Activated CD4-positive, alpha-beta T cell treated with anti-CD3 and anti-CD28 coated beads, Interleukin-2, Interleukin-4, amounts not matched to agents 100 ng/mL and 50 ng/mL, durations not matched to agents 16 hours and 8 hours (primary cell): Measurements from ENCODE around the gene GPC5.

Experiments
- DNase-seq: peaks from one replicate; pipeline ENCODE4 v3.0.0-alpha.2; 2020; ENCODE audit warnings: low spot score

GPC5 gene

DNA sequence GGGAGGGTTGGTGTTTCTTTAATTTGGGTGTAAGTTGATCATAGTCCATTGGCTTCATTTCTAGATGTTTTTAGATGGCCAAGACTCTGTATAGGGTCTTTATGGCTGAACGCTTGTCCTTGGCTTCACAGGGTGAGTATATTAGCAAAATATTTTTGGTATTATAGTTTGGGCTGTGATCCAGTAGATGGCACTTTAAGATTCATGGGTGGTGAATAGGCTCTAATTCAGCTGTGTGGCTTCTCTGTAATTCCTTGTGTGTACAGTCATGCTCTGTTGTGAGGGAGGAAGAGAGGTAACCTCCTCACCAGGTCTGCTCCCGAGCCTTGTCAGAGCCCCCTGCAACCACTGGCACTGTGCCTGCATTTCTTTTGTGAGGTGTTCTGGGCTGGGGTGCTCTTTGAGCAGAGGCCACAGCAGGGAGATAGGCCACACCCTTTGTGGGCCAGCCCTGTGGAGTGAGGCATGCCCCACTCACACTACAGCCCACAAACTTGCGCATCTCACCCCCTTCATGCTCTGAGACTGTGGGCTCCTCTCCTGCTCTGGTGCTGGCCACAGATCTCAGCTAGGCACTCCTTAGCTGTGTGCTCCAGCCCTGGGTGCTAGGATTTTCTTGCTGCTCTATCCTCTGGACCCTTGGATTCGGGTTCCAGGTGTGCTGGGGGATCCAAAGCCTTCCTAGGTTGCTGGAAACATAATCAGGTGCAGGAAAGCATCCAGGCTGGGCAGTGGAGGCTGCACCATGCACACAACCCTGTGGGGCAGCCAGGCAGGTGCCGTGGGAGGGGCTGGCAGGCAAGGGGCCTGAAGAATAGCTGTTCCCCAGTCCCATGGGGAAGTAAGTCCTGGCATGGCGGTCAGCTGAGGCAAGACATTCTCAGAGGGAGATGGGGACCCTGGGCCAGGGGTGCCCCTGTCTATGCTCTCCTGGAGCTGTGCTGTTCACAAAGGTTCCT lies 193.9 kb downstream of the GPC5 start:
- DNase-seq: no peak

DNA sequence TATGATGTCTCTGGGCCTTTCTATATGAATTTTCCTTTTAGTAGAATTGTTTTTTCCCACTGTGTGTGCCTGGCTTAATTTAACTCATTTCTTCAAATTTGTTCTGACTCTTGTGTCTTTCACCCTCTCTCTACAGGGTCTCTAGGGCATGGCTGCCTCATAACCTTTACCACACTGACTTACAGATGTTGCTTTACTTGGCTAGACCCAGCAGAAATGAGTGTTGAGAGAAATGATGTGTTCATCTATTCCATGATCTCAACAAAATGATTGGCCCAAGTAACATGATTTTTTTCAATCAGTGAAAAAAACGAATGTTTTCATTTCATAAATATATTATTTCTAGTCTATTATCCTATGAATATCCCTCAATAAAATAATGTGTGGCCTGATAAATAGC lies 195.0 kb downstream of the GPC5 start:
- DNase-seq: no peak

DNA sequence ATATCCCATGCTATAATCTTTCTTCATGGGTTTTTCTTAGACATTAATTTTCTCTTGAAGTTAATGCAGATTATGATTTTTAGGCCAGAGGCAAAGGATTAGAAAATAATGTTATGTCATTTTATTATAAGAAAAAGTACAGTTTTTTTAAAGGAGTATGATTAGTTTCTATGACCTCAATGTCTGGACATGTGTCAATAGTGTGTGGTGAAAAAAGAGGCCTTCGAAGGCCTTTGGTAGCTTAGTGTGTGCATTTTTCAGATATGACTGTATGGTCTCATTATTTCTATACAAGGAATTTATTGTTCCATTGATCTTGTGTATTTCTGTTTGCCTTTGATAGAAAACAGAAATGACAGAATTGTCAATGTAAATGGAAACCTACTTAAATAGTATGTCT lies 195.6 kb downstream of the GPC5 start:
- no peak for DNase-seq

DNA sequence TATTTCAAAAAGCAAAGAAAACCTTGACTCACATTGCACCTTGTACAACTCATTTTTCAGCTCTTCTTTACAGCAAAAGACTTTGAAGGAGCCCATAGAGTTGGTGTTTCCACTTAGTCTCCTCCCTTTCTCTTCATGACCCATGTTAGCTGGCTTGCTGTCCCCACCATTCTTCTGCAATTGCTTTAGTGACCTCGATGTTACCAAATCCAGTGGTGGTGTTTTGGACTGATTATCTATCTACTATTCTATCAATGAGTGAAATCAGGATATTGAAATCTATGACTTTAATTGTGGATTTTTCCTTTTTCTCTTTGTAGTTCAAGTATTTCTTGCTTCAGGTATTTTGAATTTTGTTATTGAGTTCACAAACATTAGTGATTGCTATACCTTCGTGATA lies 197.3 kb downstream of the GPC5 start:
- no peak for DNase-seq

DNA sequence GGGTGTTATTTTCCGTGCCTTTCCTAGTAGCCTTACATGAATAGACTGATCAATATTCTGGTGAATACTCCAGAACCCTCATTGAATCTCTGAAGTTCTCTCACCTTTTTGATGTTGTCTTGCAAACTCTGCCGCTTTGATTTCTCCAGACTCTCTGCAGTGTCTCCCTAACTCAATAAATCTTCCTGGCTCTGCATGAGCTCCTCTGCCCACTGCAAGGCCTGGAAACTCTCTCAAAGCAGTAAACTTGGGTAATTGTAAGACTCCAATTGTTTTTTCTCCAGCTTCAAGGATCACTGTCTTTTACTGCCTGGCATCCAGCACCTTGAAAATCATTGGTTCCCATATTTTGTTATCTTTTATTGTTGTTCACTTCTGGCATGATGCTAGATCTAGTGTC lies 198.4 kb downstream of the GPC5 start:
- no peak for DNase-seq

DNA sequence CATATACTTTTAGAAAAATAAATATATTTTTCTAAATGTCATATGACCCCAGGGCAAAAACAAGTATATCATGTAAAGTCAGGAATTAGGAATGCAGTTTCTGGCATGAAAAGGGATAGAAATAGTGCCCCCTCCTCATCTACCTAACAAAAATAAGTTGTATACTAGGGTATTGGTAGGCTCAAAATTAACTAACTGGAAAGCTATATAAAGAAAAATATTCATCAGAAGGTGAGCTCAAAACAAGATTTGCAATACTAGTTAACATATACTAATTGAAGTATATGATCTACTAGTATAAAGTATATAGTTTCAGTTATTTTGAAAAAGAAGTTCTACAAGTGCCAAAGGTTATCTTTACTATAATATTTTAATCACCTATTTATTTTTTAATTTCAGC lies 200.2 kb downstream of the GPC5 start:
- DNase-seq: no peak

DNA sequence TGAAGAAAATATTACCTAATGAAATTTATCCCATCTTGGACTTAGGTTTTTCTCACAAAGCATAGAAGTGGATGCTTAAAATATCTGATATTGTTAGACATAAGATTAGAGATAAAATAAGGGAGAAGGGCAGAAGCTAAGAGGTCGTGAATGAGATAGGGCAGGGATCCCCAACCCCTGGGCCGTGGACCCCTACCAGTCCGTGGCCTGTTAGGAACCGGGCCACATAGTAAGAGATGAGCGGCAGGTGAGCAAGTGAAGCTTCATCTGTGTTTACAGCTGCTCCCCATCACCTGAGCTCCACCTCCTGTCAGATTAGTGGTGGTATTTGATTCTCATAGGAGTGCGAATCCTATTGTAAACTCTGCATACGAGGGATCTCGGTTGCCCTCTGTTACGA lies 202.9 kb downstream of the GPC5 start:
- no peak for DNase-seq

DNA sequence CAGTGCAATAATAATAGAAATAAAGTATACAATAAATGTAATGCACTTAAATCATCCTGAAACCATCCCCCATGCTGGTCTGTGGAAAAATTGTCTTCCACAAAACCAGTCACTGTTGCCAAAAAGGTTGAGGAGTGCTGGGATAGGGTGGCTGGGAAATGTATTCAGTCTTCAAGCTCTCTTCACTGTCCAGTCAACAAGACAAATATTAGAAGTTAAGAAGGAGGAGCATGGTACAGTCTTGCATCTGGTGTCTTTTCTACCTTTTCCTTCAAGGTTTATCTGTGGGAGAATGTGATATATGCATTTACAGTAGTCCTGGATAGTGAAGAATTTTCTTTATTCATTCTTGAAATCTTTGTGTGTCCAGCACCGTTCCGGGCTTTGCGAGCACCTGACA lies 203.4 kb downstream of the GPC5 start:
- DNase-seq: no peak

DNA sequence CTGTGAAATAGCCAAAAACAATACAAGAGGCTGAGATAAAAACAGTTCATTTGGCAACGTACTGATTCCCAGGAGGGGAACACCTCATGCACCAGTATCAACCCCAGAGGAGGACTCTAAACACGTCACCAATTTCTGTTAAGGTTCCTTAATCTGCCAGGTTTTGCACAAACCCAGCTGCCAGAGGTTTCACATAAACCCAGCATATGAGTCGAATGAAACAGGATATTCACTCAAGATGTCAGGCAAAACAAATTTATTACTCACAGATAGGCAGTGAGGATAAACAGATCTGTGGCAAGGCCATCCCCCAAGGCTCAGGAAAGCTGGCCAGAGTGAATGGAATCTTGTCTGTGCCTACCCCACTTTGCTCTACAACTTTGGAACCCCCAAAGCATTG lies 210.9 kb downstream of the GPC5 start:
- DNase-seq: no peak

DNA sequence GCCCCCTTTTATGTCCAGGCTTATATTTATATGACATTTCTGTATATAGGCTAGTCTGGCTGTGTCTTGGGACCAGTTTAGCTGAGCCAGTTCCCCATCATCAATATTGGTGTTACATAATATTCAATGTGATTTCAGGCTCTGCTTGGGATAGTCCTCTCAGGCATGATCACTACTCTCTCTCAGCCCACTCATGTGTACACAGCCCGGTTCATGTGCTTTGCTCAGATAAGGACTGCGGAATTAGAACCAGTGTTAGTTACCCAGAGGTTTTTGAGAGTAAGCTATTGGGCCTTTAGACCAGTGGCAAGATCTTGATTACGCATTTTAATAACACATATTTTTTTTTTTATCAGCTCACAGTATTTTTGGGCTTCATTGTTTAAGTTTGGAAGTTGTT lies 219.9 kb downstream of the GPC5 start:
- DNase-seq: no peak

DNA sequence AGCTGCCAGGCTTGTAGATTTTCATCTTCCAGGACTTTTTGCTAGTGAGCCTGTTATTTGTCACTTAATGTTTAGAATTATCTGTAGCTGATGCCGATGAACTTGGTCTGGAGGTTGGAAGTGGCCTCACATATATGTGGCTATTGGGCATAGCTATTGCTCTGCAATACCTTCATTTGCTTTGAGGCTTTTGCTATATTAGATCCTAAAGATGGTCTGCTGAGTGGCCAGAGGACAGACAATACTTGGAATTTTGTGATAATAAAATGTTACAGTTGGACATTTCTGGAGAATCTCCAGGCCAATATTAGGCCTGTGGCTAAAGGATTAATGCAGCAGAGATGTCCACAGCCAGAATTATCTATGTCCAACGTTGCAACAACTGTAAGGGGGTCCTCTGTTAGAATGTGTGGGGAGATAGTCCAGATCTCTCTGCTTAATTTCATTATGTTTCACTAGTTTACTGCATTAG lies 222.3 kb downstream of the GPC5 start:
- no peak for DNase-seq

DNA sequence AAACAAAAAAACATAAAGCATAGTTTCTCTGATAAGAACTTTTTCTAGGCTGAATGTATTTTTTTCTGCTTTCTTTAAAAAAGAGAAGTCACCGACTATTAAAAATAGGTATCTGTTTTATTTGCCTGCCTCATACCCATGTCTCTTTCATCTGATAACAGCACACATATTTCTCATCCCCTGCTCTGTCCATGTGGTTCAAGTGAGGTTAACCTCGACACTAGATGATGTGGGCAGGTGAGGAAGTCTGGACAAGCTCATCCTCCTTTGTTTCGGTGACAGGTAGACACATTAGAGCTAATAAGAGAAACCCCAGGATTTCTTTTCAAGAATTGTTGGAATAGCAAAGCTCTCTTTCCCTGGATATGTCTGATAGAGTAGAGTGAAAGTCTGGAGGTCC lies 222.7 kb downstream of the GPC5 start:
- no peak for DNase-seq

DNA sequence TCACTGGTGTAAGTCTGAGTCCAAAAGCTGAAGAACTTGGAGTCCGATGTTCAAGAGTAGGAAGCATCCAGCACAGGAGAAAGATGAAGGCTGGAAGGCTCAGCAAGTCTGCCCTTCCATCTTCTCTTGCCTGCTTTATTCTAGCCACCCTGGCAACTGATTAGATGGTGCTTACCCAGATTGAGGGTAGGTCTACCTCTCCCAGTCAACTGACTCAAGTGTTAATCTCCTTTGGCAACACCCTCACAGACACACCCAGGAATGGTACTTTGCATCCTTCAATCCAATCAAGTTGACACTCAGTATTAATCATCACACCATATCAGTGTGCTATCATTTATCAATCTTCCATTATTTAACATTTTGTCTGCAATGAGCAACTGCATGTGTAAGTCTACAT lies 223.5 kb downstream of the GPC5 start:
- no peak for DNase-seq

DNA sequence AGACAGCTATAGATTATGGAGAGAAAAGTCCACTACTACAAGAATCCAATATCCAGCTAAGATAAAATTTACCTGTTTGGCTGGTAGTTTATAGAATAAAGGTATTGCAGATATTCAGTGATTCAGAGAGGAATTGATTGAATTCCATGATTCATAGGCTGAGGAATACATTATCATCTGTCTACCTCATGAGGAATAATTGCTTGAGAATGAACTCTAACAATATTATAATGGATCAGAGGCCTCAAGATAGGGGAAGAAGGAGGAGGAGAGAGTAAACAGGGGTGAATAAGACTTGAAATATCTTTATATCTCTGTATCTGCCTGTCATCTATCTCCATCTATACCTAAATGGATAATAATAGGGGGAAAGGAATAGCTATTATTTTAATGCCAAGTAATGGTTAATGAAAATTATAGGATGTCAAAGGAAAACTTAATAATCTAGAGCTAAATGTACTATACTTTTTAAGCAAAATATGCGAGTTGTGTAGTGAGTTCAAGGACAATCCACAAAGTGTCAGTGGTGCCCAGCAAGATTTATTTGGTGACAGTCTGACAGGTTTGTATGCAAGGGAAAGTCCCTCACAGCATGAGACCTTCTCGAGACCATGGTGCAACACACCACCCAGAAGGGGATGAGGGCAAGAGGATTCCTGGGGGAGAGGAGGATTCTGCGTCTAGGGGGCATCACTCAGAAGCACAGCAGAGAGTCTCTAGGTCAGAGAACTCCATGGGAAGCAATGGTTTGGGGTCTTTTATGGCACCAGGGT lies 224.5 kb downstream of the GPC5 start:
- no peak for DNase-seq

DNA sequence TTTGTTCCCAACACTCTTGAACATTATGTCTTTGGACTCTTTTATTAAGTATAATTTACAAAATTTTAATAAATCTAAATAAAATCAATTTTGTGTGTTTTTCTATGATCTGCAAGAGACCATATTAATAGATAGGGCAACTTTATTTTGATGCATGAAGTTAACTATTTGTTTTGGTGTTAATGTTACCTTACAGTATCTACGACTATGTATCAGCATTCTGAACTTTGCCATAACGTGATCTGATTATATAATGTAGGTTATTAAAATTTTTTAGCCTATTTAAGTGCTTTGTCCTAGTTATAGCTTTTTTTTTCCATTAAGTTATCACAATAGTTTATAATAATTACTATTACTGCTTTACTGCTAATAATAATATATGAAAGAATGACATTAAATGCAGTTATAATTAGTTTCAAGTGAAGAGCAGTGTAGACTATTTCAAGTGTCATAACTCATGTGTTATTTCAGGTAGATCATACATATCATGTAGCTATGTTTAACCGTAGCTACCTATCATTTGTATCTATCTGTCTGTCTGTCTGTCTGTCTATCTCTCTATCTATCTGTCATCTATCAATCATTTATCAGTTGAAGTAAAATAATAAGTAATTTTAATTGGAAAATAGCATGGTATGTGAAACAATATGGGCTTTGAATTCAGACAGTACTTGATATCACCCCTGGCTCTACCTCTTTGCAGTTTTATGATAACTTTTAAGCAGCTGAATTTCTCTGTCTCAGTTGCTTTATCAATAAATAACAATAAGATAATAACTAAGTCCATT lies 229.7 kb downstream of the GPC5 start:
- DNase-seq: no peak

DNA sequence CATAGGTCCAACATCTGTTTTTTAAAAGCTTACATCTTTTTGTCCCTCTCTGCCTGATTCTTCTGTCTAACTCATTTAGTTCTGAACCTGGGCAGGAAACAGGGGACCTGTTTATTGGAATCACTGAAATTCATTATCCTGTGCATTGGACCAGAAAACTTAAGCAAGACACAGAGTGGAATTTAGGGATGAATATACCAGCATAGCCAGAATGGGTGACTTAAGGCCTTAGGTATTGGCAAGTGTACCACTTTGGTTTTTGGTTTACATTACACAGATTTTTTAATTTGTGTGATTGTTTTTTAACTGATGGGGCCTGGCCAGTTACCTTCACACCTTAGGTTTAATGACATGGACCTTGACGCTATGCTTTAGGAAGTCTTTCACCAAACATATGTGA lies 232.5 kb downstream of the GPC5 start:
- no peak for DNase-seq

DNA sequence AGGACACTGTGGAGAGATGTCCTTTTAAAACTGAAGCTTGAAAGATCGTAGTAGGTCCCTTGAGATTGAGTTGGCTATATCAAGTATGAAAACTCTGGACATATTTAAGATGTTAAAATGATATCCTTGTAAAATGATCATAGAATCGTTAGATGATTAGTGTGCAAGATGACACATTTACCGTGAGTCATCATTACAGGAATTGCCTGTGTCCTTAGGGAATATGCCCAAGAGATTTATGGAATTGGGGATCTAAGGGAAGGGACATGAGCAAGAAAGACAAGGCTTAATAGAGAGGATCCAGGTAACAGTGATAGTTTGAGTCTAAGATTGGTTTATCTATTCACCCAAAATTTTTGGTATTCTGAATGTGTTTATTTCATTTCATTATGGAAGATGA lies 233.7 kb downstream of the GPC5 start:
- no peak for DNase-seq

DNA sequence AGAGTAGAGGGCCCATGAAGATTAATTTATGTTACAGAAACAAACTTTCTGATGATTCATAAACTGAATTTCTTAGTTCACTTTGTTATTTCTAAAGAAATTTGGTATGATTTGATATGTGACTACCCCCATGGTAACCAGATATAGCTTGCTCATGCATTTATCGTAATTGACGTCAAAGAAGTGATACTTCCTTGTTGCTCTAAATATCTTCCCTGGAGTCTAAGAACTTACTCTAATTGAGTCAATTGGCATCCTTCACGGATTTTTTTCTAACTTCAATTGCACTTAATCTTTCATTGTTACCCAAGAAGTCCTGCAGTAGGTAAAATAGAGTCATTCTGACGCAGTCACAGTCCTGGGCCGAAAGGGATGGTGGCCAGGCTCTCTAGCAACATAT lies 240.9 kb downstream of the GPC5 start:
- no peak for DNase-seq

DNA sequence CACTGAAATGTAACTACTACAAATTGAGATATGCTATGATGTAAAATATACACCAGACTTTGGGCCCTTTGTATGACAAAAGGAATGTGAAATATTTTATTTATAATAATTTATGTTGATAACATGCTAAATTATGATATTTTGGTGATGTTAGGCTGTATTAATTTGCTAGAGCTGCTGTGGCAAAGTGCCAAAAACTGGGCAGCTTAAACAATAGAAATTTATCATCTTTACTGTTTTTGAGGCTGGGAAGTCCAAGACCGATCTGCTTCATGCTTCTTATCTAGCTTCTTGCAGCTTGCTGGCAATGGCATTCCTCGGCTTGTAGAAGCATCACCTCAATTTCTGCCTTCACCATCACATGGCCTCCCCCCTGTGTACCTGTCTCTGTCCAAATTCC lies 245.0 kb downstream of the GPC5 start:
- DNase-seq: no peak

DNA sequence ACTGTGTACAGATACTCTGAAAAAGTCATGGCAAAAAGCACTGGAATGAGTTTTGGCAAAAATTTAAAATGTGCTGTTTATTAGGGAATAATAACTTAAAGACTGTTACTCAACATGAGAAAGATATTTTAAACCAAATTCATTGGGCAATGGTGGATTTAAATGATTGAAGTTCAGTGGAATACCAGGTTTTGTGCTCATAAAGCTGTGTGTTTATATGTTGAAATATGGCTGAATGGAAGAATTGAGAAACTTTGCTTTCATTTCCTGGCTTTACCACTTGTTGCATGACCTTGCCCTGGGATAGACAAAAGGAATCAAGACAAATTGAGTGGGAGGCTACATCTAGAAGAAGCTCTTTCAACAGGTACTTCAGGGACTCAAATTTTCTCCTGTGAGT lies 246.4 kb downstream of the GPC5 start:
- no peak for DNase-seq

DNA sequence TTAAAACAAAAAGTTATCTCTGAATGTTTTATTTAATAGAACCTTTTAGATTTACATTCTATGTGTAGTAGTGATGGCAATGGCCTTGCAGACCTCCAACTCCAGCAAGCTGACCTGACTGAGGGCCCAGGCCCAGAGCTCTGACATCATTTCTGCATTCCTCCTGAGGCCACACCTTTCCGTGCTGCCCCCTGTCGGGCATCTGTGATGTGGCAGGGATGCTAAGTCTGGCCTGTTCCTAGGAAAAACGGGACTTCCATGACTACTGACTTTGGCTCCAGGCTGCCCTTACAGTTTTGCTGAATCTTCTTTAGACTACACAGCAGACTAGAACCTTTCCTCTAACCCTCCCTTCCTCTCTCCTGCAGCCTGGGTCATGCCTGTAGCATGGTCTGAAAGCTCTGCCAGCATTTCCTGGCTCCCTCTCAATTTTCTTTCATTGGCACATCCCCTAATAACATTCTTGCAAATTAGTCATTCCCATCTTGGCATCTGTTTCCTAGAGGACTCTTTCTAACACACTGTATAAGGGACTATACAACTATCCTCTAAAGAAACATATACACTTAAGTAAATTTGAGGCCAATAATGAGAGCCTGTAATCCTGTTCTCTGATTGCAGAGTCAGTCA lies 249.1 kb downstream of the GPC5 start:
- DNase-seq: no peak

DNA sequence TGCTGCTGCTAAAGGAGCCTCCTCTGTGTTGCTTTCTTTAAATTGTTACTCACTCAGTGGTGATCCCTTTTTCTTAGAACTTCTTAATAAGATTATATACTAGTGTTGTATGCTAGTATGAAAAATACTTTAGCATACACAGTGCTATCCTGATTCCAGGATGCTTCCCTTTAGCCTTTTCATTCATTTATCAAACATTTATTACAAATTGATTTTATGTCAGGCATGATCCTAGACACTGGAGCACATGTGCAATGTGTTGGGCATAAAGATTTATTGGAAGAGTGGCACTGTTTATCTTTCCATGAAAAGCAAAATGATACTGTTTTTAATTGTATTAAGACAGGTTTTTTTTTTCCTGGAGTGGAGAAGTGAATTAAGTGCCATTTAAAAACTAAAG lies 249.6 kb downstream of the GPC5 start:
- DNase-seq: no peak
